Loucy (cell line): ENCODE data around the gene ABCA10.
"Not testable (repeated sequence)": the region's sequence is repeated elsewhere in the genome, so short reads cannot be mapped to it uniquely, and the experiment has no call there.

Source experiments
- H2AFZ ChIP-seq: fragments of 200-600 bp; sonication (generic); 2 replicates; pipeline ENCODE4 v1.6.0; 2016; ENCODE audit warnings: antibody characterized with exemption, mild to moderate bottlenecking, low read length, moderate library complexity
- H3F3A ChIP-seq: fragments of 200-600 bp; 2 replicates; pipeline ENCODE4 v1.6.0; 2016; ENCODE audit warnings: antibody characterized with exemption, low read depth, mild to moderate bottlenecking
- H3K27me3 ChIP-seq: fragments of 200-600 bp; sonication (generic); 2 replicates; pipeline ENCODE4 v1.6.1; 2014; ENCODE audit warnings: low read length, mild to moderate bottlenecking; ENCODE audit not compliant: insufficient read depth, poor library complexity, severe bottlenecking
- H3K36me3 ChIP-seq: fragments of 200-600 bp; sonication (generic); 2 replicates; pipeline ENCODE4 v1.6.1; 2016; ENCODE audit warnings: low read length; ENCODE audit not compliant: insufficient read depth
- H3K4me1 ChIP-seq: fragments of 200-600 bp; sonication (generic); 2 replicates; pipeline ENCODE4 v1.5.1; 2014; ENCODE audit warnings: low read length, mild to moderate bottlenecking; ENCODE audit not compliant: insufficient read depth, poor library complexity, severe bottlenecking
- H3K4me2 ChIP-seq: fragments of 200-600 bp; sonication (generic); 2 replicates; pipeline ENCODE4 v1.6.0; 2014; ENCODE audit warnings: antibody characterized with exemption, low read length, low read depth, mild to moderate bottlenecking; ENCODE audit not compliant: poor library complexity, severe bottlenecking
- H3K4me3 ChIP-seq: fragments of 200-600 bp; sonication (generic); 2 replicates; pipeline ENCODE4 v1.5.1; 2014; ENCODE audit warnings: low read length, mild to moderate bottlenecking, mixed read lengths; ENCODE audit not compliant: poor library complexity, severe bottlenecking
- H3K79me2 ChIP-seq: fragments of 200-600 bp; sonication (generic); 2 replicates; pipeline ENCODE4 v1.6.1; 2014; ENCODE audit warnings: low read length; ENCODE audit not compliant: insufficient read depth
- H3K9ac ChIP-seq: fragments of 200-600 bp; sonication (generic); 2 replicates; pipeline ENCODE4 v1.6.0; 2014; ENCODE audit warnings: mild to moderate bottlenecking, low read depth, low read length, moderate library complexity; ENCODE audit not compliant: poor library complexity, severe bottlenecking
- H3K9me2 ChIP-seq: fragments of 200-600 bp; sonication (generic); replicated peaks from 2 replicates; pipeline ENCODE4 v1.6.1; 2016; ENCODE audit warnings: low read depth, low read length, mixed read lengths
- H3K9me3 ChIP-seq: fragments of 200-600 bp; sonication (generic); 2 replicates; pipeline ENCODE4 v1.6.1; 2014; ENCODE audit warnings: mild to moderate bottlenecking, antibody characterized with exemption, low read length, low read depth; ENCODE audit not compliant: insufficient read depth
- H4K20me1 ChIP-seq: fragments of 200-600 bp; sonication (generic); 2 replicates; pipeline ENCODE4 v1.6.0; 2014; ENCODE audit warnings: antibody characterized with exemption, low read length, mild to moderate bottlenecking; ENCODE audit not compliant: insufficient read depth, poor library complexity, severe bottlenecking
- CTCF ChIP-seq: fragments of 200-600 bp; sonication (generic); conservative IDR thresholded peaks from 2 replicates; pipeline ENCODE4 v1.5.1; 2014; ENCODE audit warnings: mild to moderate bottlenecking, antibody characterized with exemption, low read length
- EZH2phosphoT487 ChIP-seq: fragments of 200-600 bp; IDR thresholded peaks from 2 replicates; pipeline ENCODE4 v1.6.1; 2018; ENCODE audit warnings: antibody characterized with exemption, mild to moderate bottlenecking, moderate library complexity, borderline replicate concordance

ABCA10 gene

GRCh38 chr17:69198238-69198637 lies 30.4 kb downstream of the ABCA10 start:
- H3K27me3 ChIP-seq: no peaks in the 10 kb centered on the region
- no peak for TF ChIP-seq EZH2phosphoT487
- no peak for TF ChIP-seq CTCF
- no peak overlapping the region for H2AFZ ChIP-seq
- H3K79me2 ChIP-seq: no peaks in the 10 kb centered on the region
- H3K9me3 ChIP-seq: no peaks in the 10 kb centered on the region
- H4K20me1 ChIP-seq: no peaks in the 10 kb centered on the region
- no peak overlapping the region for H3K9ac ChIP-seq
- no peak overlapping the region for H3K4me3 ChIP-seq
- H3K9me2 ChIP-seq: 0 out of 2 replicates have a peak, but pooled peaks cover 3% of the 10 kb centered on the region
- no peak overlapping the region for H3K4me2 ChIP-seq
- no peaks in the 10 kb centered on the region for H3K4me1 ChIP-seq
- H3F3A ChIP-seq: no peaks in the 10 kb centered on the region
- H3K36me3 ChIP-seq: no peaks in the 10 kb centered on the region

DNA sequence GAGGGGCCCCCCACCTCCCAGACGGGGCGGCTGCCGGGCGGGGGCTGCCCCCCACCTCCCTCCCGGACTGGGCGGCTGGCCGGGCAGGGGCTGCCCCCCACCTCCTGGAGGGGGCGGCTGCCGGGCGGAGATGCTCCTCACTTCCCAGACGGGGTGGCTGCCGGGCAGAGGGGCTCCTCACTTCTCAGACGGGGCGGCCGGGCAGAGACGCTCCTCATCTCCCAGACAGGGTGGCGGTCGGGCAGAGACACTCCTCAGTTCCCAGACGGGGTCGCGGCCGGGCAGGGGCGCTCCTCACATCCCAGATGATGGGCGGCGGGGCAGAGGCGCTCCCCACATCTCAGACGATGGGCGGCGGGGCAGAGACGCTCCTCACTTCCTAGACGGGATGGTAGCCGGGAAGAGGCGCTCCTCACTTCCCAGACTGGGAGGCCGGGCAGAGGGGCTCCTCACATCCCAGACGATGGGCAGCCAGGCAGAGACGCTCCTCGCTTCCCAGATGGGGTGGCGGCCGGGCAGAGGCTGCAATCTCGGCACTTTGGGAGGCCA lies 32.4 kb downstream of the ABCA10 start:
- not testable (repeated sequence) for H3K4me3 ChIP-seq, H3K27me3 ChIP-seq, H3K9me2 ChIP-seq, H3K79me2 ChIP-seq, H3K4me1 ChIP-seq, H3K9ac ChIP-seq, H3K4me2 ChIP-seq, H3K36me3 ChIP-seq, H4K20me1 ChIP-seq, H3F3A ChIP-seq, H3K9me3 ChIP-seq, H2AFZ ChIP-seq

DNA sequence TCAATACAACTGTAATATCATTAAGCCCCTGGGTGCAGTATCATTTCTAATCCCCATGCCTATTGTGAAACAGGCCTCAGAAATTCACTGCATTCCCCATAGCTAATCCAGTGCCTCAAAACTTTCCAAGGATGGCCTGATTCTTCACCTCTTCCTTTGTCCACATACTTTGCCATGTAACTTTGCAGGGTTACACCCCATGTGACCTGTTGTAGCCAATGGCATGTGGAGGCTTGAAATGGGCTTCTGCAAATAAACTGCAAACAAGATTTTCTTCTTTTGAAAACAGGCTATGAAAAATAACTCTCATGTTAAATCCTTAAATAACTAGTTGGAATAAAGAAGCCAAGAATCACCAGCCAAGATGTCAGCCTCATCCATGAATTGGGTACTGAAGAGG lies 35.9 kb downstream of the ABCA10 start:
- H3K36me3 ChIP-seq: no peaks in the 10 kb centered on the region
- H3K9me2 ChIP-seq: no peaks in the 10 kb centered on the region
- no peak overlapping the region for H2AFZ ChIP-seq
- H3F3A ChIP-seq: no peaks in the 10 kb centered on the region
- H3K9me3 ChIP-seq: no peaks in the 10 kb centered on the region
- H3K4me3 ChIP-seq: no peak overlapping the region
- no peak overlapping the region for H3K4me2 ChIP-seq
- no peak for TF ChIP-seq CTCF
- TF ChIP-seq EZH2phosphoT487: no peak
- H4K20me1 ChIP-seq: no peaks in the 10 kb centered on the region
- no peaks in the 10 kb centered on the region for H3K79me2 ChIP-seq
- no peaks in the 10 kb centered on the region for H3K4me1 ChIP-seq
- no peaks in the 10 kb centered on the region for H3K27me3 ChIP-seq
- H3K9ac ChIP-seq: no peak overlapping the region

- H3K4me1 ChIP-seq: no peaks in the 10 kb centered on the region
Measured at GRCh38 chr17:69188796-69189195, 39.8 kb downstream of the ABCA10 start.

More at GRCh38 chr17:69188796-69189195, 39.8 kb downstream of the ABCA10 start:
- Histone ChIP-seq H4K20me1 (no peaks in the 10 kb centered on the region), H3K27me3 (no peaks in the 10 kb centered on the region), H3F3A (no peaks in the 10 kb centered on the region), H3K9me2 (no peaks in the 10 kb centered on the region), H3K4me3 (no peak overlapping the region), H3K79me2 (no peaks in the 10 kb centered on the region), H2AFZ (no peak overlapping the region), H3K9ac (no peak overlapping the region), H3K4me2 (no peak overlapping the region), H3K36me3 (no peaks in the 10 kb centered on the region), H3K9me3 (no peaks in the 10 kb centered on the region)
- TF ChIP-seq CTCF (no peak), EZH2phosphoT487 (no peak)
